Measurements from ENCODE around the gene FBXL20.
"Not testable (repeated sequence)": the region's sequence is repeated elsewhere in the genome, so short reads cannot be mapped to it uniquely, and the experiment has no call there.

FBXL20 gene

DNA sequence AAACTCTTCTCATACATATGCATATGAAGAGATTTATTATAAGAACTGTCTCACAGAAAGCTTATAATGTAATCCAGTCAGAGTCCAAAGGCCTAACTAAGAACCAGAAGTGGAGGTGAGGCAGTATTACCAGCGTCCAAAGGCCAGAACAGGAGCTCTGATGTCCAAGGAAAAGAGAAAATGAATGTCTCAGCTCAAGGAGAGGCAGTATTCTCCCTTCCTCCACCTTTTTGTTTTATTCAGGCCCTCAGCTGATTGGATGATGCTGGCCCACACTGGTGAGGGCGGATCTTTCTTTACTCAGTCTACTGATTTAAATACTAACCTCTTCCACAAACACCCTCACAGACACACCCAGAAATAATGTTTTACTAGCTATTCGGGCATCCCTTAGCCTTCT lies 43.4 kb downstream of the FBXL20 start:
- no peak overlapping the region for H3K4me3 ChIP-seq (ENCODE audit: low read depth, low read length)
- no peak for DNase-seq
- H3K27me3 ChIP-seq (ENCODE audit: insufficient read depth, low read depth, severe bottlenecking), result no peaks in the 10 kb centered on the region
- H3K36me3 ChIP-seq, result no peaks in the 10 kb centered on the region
- H3K9me3 ChIP-seq (ENCODE audit: severe bottlenecking), result no peaks in the 10 kb centered on the region
- H3K27ac ChIP-seq, result no peak overlapping the region
- TF ChIP-seq, protein P1, sequence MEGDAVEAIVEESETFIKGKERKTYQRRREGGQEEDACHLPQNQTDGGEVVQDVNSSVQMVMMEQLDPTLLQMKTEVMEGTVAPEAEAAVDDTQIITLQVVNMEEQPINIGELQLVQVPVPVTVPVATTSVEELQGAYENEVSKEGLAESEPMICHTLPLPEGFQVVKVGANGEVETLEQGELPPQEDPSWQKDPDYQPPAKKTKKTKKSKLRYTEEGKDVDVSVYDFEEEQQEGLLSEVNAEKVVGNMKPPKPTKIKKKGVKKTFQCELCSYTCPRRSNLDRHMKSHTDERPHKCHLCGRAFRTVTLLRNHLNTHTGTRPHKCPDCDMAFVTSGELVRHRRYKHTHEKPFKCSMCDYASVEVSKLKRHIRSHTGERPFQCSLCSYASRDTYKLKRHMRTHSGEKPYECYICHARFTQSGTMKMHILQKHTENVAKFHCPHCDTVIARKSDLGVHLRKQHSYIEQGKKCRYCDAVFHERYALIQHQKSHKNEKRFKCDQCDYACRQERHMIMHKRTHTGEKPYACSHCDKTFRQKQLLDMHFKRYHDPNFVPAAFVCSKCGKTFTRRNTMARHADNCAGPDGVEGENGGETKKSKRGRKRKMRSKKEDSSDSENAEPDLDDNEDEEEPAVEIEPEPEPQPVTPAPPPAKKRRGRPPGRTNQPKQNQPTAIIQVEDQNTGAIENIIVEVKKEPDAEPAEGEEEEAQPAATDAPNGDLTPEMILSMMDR (IDR thresholded peaks at IDR 0.05; ENCODE audit: low read depth, low read length), result no peak

DNA sequence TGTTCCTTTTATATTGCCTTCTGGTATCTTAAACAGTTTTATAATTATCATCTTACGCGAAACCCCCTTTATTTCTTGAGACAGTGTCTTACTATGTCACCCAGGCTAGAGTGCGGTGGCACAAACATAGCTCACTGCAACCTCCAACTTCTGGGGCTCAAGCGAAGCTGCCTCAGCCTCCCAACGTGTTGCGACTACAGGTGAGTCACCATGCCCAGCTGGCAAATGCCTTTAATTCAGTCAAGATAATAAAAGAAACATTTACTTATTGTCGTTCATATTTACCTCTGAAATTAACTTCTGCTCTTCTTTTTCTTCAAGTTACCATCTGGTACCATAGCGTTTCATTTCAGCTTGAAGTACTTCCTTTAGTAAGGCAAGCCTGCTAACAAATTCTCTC lies 43.9 kb downstream of the FBXL20 start:
- DNase-seq, result no peak
- H3K27ac ChIP-seq, result no peak overlapping the region

DNA sequence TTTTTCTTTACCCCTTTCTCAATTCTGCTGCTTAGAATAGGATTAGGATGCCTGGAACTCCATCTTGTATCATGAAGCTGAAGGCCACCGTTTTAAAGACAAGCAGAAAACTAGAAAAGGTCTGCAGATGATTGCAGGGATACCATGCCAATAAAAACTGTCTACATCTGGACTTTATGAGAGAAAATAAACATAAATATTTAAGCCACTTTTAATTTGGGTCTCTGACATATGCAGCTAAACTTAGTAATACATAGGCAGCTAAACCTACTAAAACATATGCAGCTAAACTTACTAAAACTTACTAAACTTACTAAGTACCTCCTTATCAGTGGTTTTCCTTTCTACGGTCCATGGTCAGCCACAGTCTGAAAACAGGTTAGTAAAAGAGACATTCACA lies 48.4 kb downstream of the FBXL20 start:
- TF ChIP-seq, protein P1 (IDR thresholded peaks at IDR 0.05; ENCODE audit: low read depth, low read length), result no peak
- H3K27me3 ChIP-seq (ENCODE audit: insufficient read depth, low read depth, severe bottlenecking), result no peaks in the 10 kb centered on the region
- no peaks in the 10 kb centered on the region for H3K36me3 ChIP-seq
- H3K4me3 ChIP-seq (ENCODE audit: low read depth, low read length), result no peak overlapping the region
- no peaks in the 10 kb centered on the region for H3K9me3 ChIP-seq (ENCODE audit: severe bottlenecking)
- no peak overlapping the region for H3K27ac ChIP-seq
- no peak for DNase-seq

More for the DNA sequence above, 43.9 kb downstream of the FBXL20 start:
- Histone ChIP-seq H3K4me3 (ENCODE audit: low read depth, low read length) (no peak overlapping the region), H3K9me3 (ENCODE audit: severe bottlenecking) (no peaks in the 10 kb centered on the region), H3K36me3 (no peaks in the 10 kb centered on the region), H3K27me3 (ENCODE audit: insufficient read depth, low read depth, severe bottlenecking) (no peaks in the 10 kb centered on the region)
- TF ChIP-seq, protein P1 (IDR thresholded peaks at IDR 0.05; ENCODE audit: low read depth, low read length), result no peak

GRCh38 chr17:39352511-39352910 lies 48.9 kb downstream of the FBXL20 start:
- no peak for DNase-seq
- H3K27me3 ChIP-seq (ENCODE audit: insufficient read depth, low read depth, severe bottlenecking), result no peaks in the 10 kb centered on the region
- H3K36me3 ChIP-seq, result no peaks in the 10 kb centered on the region
- H3K9me3 ChIP-seq (ENCODE audit: severe bottlenecking), result no peaks in the 10 kb centered on the region
- no peak overlapping the region for H3K27ac ChIP-seq
- no peak overlapping the region for H3K4me3 ChIP-seq (ENCODE audit: low read depth, low read length)
- TF ChIP-seq, protein P1 (IDR thresholded peaks at IDR 0.05; ENCODE audit: low read depth, low read length), result no peak

DNA sequence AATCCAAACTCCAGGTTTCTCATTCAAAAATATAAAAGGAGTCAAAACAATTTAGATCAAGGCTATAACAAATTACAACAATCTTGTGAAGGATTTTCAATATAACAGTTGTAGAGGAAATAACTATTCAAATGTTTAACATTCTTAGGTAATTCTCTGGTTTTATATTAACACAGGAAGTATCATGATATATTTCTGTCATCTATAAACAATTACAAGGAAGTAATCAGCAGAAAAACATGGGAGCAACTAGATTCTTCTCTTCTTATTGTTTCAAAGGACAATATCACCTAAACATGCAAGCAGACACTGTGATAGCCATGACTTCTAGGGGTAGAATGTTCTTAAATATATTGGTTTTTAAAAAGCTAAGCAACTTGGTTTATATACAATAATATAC lies 49.9 kb downstream of the FBXL20 start:
- Histone ChIP-seq H3K27ac (no peak overlapping the region), H3K27me3 (ENCODE audit: insufficient read depth, low read depth, severe bottlenecking) (no peaks in the 10 kb centered on the region), H3K9me3 (ENCODE audit: severe bottlenecking) (no peaks in the 10 kb centered on the region), H3K4me3 (ENCODE audit: low read depth, low read length) (no peak overlapping the region), H3K36me3 (no peaks in the 10 kb centered on the region)
- no peak for DNase-seq
- TF ChIP-seq, protein P1 (IDR thresholded peaks at IDR 0.05; ENCODE audit: low read depth, low read length), result no peak

DNA sequence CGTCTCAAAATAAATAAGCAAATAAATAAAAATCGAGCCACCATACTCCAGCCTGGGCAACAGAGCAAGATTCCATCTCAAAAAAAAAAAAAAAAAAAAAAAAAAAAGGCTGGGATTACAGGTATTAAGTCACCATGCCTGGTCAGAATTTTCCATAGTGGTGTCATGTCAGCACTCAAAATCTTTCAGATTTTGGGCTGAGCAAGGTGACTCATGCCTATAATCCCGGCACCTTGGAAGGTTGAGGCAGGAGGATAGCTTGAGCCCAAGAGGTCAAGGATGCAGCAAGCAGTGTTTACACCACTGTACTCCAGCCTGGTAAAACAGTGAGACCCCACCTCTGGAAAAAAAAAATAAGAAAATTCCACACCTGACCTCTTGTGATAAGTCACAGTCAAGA lies 52.2 kb downstream of the FBXL20 start:
- H3K27me3 ChIP-seq (ENCODE audit: insufficient read depth, low read depth, severe bottlenecking), result no peaks in the 10 kb centered on the region
- no peak overlapping the region for H3K27ac ChIP-seq
- TF ChIP-seq, protein P1 (IDR thresholded peaks at IDR 0.05; ENCODE audit: low read depth, low read length), result no peak
- H3K36me3 ChIP-seq, result no peaks in the 10 kb centered on the region
- no peaks in the 10 kb centered on the region for H3K9me3 ChIP-seq (ENCODE audit: severe bottlenecking)
- no peak for DNase-seq
- H3K4me3 ChIP-seq (ENCODE audit: low read depth, low read length), result no peak overlapping the region

- H3K4me3 ChIP-seq (ENCODE audit: low read depth, low read length); H3K36me3 ChIP-seq; H3K27ac ChIP-seq; H3K9me3 ChIP-seq (ENCODE audit: severe bottlenecking); H3K27me3 ChIP-seq (ENCODE audit: insufficient read depth, low read depth, severe bottlenecking); DNase-seq: not testable (repeated sequence)
These were observed 54.6 kb downstream of the FBXL20 start for GRCh38 chr17:39346863-39347262.

Measured in WERI-Rb-1 (cell line).